Hepatocyte (in vitro differentiated cells): Measurements from ENCODE around the gene GAP43.

ENCODE experiments used
- EZH2 ChIP-seq: fragments of 200-600 bp; sonication (generic); IDR thresholded peaks from 2 replicates; pipeline ENCODE4 v1.6.1; 2016; ENCODE audit warnings: antibody characterized with exemption, mild to moderate bottlenecking, borderline replicate concordance
- EZH2phosphoT487 ChIP-seq: fragments of 200-600 bp; sonication (generic); IDR thresholded peaks from one replicate; pipeline ENCODE4 v1.6.1; 2018; ENCODE audit warnings: antibody characterized with exemption, mild to moderate bottlenecking, low read depth, moderate library complexity; ENCODE audit not compliant: unreplicated experiment, severe bottlenecking
- TF ChIP-seq, protein P1 (sequence below): fragments of 200-600 bp; sonication (generic); IDR thresholded peaks from 2 replicates; pipeline ENCODE4 v1.5.1; 2016; ENCODE audit warnings: antibody characterized with exemption, mild to moderate bottlenecking; ENCODE audit not compliant: poor library complexity

DNA sequence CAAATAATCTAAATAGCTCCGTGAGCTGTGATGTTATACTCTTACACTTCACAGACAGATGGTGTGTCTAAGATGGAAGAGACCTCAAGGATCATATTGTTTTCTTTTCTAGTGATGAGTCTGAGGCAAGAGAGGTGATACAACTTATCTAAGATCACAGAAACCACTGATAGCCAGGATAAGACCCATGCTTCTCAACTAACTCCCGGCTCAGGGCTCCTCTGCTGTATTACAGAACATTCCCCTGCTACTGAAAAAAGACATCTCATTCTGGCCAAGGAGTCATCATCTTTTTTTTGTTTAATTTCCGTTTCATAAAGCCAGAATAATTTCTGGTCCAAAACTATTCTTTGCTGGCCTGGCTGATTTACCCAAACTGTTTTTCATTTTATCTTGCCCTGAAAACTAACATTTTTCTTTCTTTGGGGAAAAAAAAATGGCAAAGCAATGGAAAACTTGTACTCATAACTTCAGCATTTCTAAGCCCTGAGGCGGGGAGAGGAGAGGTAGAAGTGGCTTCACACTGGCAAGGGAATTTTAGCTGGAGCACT is 46.9 kb upstream of the GAP43 start:
- TF ChIP-seq, protein P1, sequence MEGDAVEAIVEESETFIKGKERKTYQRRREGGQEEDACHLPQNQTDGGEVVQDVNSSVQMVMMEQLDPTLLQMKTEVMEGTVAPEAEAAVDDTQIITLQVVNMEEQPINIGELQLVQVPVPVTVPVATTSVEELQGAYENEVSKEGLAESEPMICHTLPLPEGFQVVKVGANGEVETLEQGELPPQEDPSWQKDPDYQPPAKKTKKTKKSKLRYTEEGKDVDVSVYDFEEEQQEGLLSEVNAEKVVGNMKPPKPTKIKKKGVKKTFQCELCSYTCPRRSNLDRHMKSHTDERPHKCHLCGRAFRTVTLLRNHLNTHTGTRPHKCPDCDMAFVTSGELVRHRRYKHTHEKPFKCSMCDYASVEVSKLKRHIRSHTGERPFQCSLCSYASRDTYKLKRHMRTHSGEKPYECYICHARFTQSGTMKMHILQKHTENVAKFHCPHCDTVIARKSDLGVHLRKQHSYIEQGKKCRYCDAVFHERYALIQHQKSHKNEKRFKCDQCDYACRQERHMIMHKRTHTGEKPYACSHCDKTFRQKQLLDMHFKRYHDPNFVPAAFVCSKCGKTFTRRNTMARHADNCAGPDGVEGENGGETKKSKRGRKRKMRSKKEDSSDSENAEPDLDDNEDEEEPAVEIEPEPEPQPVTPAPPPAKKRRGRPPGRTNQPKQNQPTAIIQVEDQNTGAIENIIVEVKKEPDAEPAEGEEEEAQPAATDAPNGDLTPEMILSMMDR: no peak
- TF ChIP-seq EZH2 (no peak), EZH2phosphoT487 (no peak)
